Stimulated activated CD4-positive, alpha-beta T cell treated with anti-CD3 and anti-CD28 coated beads, TNF-alpha, amount 100 ng/mL, for 48 hours (primary cell): ENCODE data around the gene SREBF2.

Experiments used
- DNase-seq, 3 donors: peaks; one replicate each; pipeline ENCODE4 v3.0.0-alpha.2; 2020; ENCODE audit warnings: low read depth in 3 of 3

The SREBF2 gene

GRCh38 chr22:41832553-41833368 lies at the start of gene SREBF2:
SREBF2 (plus strand) TSS chr22:41833105; CDS start chr22:41833271, 166 bp downstream.
- peak; percentile 98 to 99 (median 99) for DNase-seq

- no peak for DNase-seq
Observed at GRCh38 chr22:41787331-41787730, 45.6 kb upstream of the SREBF2 start.

GRCh38 chr22:41793871-41794270 lies 39.0 kb upstream of the SREBF2 start:
- no peak for DNase-seq

GRCh38 chr22:41798736-41799135 lies 34.2 kb upstream of the SREBF2 start:
- no peak for DNase-seq

- peak in 1 of 3 donors; percentile 26 for DNase-seq
Observed at GRCh38 chr22:41799486-41800347, 33.2 kb upstream of the SREBF2 start.

GRCh38 chr22:41800348-41801146 lies 32.4 kb upstream of the SREBF2 start, which contains the start of gene CCDC134:
CCDC134 (plus strand) TSS chr22:41800679; CDS start chr22:41808891, 8,212 bp downstream.
- peak; percentile 81 to 88 (median 81) for DNase-seq

- DNase-seq, result no peak
Observed at GRCh38 chr22:41801147-41801819, 31.6 kb upstream of the SREBF2 start.

GRCh38 chr22:41801886-41802285 lies 31.0 kb upstream of the SREBF2 start:
- DNase-seq, result no peak

- no peak for DNase-seq
Observed at GRCh38 chr22:41805639-41806038, 27.3 kb upstream of the SREBF2 start.

- DNase-seq, result no peak
Observed at GRCh38 chr22:41808400-41808799, 24.5 kb upstream of the SREBF2 start.

- no peak for DNase-seq
Observed at GRCh38 chr22:41810022-41810421, 22.9 kb upstream of the SREBF2 start.

- DNase-seq, result no peak
Observed at GRCh38 chr22:41812805-41813545, 19.9 kb upstream of the SREBF2 start.

GRCh38 chr22:41813726-41814410 lies 19.0 kb upstream of the SREBF2 start:
- no peak for DNase-seq

- no peak for DNase-seq
Observed at GRCh38 chr22:41815716-41816115, 17.2 kb upstream of the SREBF2 start.

- no peak for DNase-seq
Observed at GRCh38 chr22:41816241-41816640, 16.7 kb upstream of the SREBF2 start.

- DNase-seq, result no peak
Observed at GRCh38 chr22:41816871-41817270, 16.0 kb upstream of the SREBF2 start.

- no peak for DNase-seq
Observed at GRCh38 chr22:41818011-41818410, 14.9 kb upstream of the SREBF2 start.

GRCh38 chr22:41818596-41818995 lies 14.3 kb upstream of the SREBF2 start:
- no peak for DNase-seq

GRCh38 chr22:41819257-41819656 lies 13.6 kb upstream of the SREBF2 start:
- no peak for DNase-seq

- DNase-seq, result no peak
Observed at GRCh38 chr22:41820447-41820846, 12.5 kb upstream of the SREBF2 start.
